Activated T-cell treated with anti-CD3 and anti-CD28 coated beads, Interleukin-2, amount 50 U/mL, for 24 hours (primary cell): ENCODE results near the gene CKAP2L.

Experiments used
- DNase-seq: peaks from one replicate; pipeline ENCODE4 v3.0.0-alpha.2; 2020
- H3K27ac Mint-ChIP-seq: 2 replicates; pipeline ENCODE4 v1.8.0; 2020; ENCODE audit warnings: mild to moderate bottlenecking, mixed read lengths
- H3K27me3 Mint-ChIP-seq: 2 replicates; pipeline ENCODE4 v1.8.0; 2020; ENCODE audit warnings: mixed read lengths
- H3K36me3 Mint-ChIP-seq: 2 replicates; pipeline ENCODE4 v1.8.0; 2020; ENCODE audit warnings: low read depth, mixed read lengths
- H3K4me1 Mint-ChIP-seq: 2 replicates; pipeline ENCODE4 v1.8.0; 2020; ENCODE audit warnings: low read depth, mixed read lengths
- H3K4me3 Mint-ChIP-seq: 2 replicates; pipeline ENCODE4 v1.8.0; 2020; ENCODE audit warnings: mild to moderate bottlenecking, moderate library complexity, mixed read lengths
- H3K9me3 Mint-ChIP-seq: 2 replicates; pipeline ENCODE4 v1.8.0; 2020; ENCODE audit warnings: mixed read lengths

CKAP2L gene

DNA sequence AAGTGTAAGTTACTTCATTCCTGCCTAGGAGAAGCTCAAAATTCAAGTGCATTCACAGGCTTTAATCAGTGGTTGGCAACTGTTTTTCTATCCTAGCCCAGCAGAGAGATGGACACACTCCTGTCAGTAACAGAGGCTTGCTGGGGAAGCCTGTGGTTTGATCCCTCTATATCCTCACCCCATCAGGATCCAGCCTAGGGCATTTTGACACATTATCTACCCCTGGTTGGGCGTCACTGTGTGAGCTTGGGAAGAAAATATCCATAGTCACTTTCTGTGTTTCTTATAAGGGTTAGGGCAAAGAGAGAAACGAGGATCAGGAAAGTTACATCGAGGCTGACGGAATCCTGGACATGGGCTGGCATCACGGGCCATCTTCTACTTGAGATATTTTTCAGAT, 33.6 kb downstream of the CKAP2L start:
- Mint-ChIP-seq H3K4me3 (no peak overlapping the region), H3K27me3 (peaks cover 13% of the 10 kb centered on the region), H3K36me3 (no peaks in the 10 kb centered on the region), H3K27ac (no peak overlapping the region), H3K4me1 (peaks cover 5% of the 10 kb centered on the region), H3K9me3 (no peaks in the 10 kb centered on the region)
- DNase-seq = no peak

DNA sequence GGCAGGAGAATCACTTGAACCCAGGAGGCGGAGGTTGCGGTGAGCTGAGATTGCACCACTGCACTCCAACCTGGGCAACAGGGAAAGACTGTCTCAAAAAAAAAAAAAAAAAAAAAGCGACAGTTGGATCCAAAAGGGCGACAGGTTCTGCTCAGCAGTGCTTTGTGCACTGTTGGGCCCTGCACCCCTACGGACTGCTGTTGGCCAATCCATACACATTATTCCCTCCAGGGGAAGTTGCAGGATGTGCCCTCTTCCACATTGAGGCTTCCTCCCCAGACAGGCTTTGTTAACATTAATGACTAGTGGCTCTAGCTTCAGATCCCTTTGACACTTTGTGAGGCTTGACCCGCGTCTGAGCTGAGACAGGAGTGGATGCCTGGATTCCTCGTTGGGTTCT, 34.2 kb downstream of the CKAP2L start:
- Mint-ChIP-seq H3K36me3 (no peaks in the 10 kb centered on the region), H3K27me3 (peaks cover 13% of the 10 kb centered on the region), H3K4me1 (peaks cover 5% of the 10 kb centered on the region), H3K4me3 (no peak overlapping the region), H3K27ac (no peak overlapping the region), H3K9me3 (no peaks in the 10 kb centered on the region)
- DNase-seq = no peak

DNA sequence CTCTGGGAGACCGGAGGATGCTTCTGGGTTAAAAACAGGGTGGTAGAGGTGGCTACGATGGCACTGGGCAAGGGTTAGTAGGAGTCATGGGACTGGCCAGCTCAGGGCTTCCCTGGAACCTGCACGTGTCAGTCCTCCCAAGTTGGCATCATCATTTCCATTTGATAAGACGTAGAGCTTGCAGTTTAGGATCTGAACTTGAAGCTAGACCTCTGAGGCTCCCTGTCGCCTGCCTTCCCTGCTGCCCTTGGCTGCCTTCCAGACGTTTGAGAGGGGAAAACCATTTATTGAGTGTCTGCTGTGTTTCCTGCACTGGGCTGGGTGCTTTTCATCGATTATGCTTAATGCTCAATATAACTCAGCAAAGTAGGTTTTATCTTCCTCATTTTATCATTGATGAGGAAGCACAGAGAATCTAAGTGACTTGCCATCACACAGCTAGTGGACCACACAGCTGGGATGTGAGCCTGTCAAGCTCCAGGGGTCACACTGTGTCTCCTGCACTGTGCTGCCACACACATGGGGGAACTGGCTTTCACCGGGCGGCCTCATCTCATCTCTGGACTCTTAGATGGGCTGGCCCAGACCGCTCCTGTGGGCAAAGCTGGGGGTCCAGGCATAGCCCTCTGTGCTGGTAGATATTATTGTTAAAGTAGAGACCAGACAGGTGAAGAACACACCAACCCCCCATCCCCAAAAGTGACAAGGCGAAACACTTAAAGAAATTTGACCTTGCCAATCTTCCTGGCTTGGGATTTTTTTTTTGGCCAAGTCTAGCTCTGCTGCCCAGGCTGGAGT, 35.8 kb downstream of the CKAP2L start:
- Mint-ChIP-seq H3K9me3 (no peaks in the 10 kb centered on the region), H3K36me3 (no peaks in the 10 kb centered on the region), H3K4me1 (peaks cover 5% of the 10 kb centered on the region), H3K27me3 (peaks cover 13% of the 10 kb centered on the region), H3K4me3 (no peak overlapping the region), H3K27ac (no peak overlapping the region)
- DNase-seq = no peak

DNA sequence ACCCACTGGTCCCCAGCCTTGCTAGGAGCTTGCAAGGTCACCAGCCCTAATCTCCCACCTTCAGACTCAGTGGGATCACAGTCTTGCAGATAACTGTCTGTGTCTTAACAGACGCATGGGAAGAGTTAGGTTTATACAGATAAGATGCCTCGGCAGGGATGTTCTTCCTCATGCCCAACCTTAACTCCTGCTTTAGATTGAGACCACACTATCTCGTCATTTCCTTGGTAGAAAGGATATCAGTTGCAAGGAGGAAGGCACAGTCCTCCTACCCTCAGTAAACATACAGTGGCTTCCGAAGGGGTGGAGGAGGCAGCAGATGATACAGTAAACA, 36.4 kb downstream of the CKAP2L start:
- DNase-seq = no peak
- no peaks in the 10 kb centered on the region for H3K36me3 Mint-ChIP-seq
- peaks cover 13% of the 10 kb centered on the region for H3K27me3 Mint-ChIP-seq
- no peak overlapping the region for H3K27ac Mint-ChIP-seq
- no peaks in the 10 kb centered on the region for H3K9me3 Mint-ChIP-seq
- peaks cover 5% of the 10 kb centered on the region for H3K4me1 Mint-ChIP-seq
- H3K4me3 Mint-ChIP-seq = no peak overlapping the region

GRCh38 chr2:112727276-112728028, 37.0 kb downstream of the CKAP2L start:
- peaks cover 5% of the 10 kb centered on the region for H3K4me1 Mint-ChIP-seq
- no peak for DNase-seq
- no peaks in the 10 kb centered on the region for H3K9me3 Mint-ChIP-seq
- H3K27ac Mint-ChIP-seq = no peak overlapping the region
- H3K36me3 Mint-ChIP-seq = no peaks in the 10 kb centered on the region
- peaks cover 13% of the 10 kb centered on the region for H3K27me3 Mint-ChIP-seq
- H3K4me3 Mint-ChIP-seq = no peak overlapping the region

GRCh38 chr2:112726487-112727190, 37.8 kb downstream of the CKAP2L start:
- no peaks in the 10 kb centered on the region for H3K36me3 Mint-ChIP-seq
- H3K9me3 Mint-ChIP-seq = no peaks in the 10 kb centered on the region
- H3K4me1 Mint-ChIP-seq = peaks cover 5% of the 10 kb centered on the region
- H3K27me3 Mint-ChIP-seq = peaks cover 13% of the 10 kb centered on the region
- H3K27ac Mint-ChIP-seq = no peak overlapping the region
- peak; percentile 92 for DNase-seq
- no peak overlapping the region for H3K4me3 Mint-ChIP-seq

DNA sequence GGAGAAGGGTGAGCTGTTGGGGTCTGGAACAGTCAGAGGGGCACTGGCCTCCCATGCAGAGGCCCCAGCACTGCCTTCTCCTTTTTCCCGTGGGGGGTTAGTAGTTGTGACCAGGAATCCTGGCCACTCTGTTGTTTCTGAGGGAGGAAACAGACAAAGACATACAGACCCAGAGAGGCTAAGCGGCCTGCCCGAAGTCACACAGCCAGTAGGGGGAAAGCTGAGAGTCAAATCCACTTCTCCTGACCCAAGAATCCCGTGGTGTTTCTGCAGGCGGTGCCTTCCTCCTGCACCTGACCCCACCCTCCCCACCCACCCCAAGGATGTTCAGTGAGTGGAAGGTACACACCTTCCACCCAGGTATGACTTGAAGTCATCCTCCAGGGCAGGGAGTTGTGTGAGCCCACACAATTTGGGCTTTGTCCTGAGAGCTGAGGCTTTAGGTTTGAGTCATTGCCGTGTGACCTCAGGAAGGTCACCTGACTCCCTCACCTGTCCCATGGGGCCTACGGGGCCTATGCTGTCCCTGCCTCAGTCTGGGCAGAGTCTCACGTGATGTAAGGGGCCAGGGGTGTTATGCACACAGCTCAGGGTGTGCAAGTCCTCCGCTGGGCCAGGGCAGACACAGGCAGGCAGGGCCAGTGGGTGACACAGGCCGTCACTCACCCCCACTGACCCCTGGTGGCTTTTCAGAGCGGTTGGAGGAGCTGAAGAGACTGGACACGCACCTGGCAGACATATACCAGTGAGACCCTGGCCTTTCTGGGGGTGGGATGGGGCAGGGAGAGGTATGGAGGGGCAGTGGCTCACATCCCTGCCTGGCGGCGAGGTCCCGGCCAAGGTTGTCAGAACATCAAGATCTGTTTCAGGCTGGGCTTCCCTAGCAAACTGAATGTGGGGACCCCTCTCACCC, 38.6 kb downstream of the CKAP2L start:
- Mint-ChIP-seq H3K9me3 (no peaks in the 10 kb centered on the region), H3K36me3 (no peaks in the 10 kb centered on the region), H3K4me3 (no peak overlapping the region), H3K27ac (no peak overlapping the region), H3K27me3 (peaks cover 13% of the 10 kb centered on the region), H3K4me1 (peaks cover 5% of the 10 kb centered on the region)
- no peak for DNase-seq

GRCh38 chr2:112724591-112725525, 39.6 kb downstream of the CKAP2L start:
- H3K4me1 Mint-ChIP-seq = peaks cover 5% of the 10 kb centered on the region
- H3K9me3 Mint-ChIP-seq = no peaks in the 10 kb centered on the region
- H3K4me3 Mint-ChIP-seq = no peak overlapping the region
- H3K27me3 Mint-ChIP-seq = peaks cover 13% of the 10 kb centered on the region
- no peak overlapping the region for H3K27ac Mint-ChIP-seq
- no peak for DNase-seq
- no peaks in the 10 kb centered on the region for H3K36me3 Mint-ChIP-seq

DNA sequence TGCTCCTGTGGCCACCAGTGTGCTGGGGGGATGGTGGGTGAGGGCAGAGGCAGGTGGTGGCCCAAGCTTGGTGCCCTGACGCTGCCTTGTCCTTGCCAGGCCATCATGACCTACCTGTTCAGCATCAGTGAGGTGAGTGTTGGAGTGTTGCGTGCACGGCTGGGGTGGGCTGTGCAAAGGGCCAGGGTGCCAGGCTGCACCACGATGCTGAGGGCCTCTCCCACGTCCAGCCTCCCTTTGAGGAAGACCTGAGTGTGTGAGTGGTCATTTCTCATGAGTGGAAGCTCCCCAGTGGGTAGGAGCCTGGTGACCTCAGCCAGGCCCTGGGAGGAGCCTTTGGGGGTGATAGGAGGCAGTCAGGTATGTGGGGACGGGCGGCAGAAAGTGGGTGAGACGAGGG, 40.4 kb downstream of the CKAP2L start:
- no peak overlapping the region for H3K27ac Mint-ChIP-seq
- H3K36me3 Mint-ChIP-seq = no peaks in the 10 kb centered on the region
- peaks cover 13% of the 10 kb centered on the region for H3K27me3 Mint-ChIP-seq
- peaks cover 5% of the 10 kb centered on the region for H3K4me1 Mint-ChIP-seq
- H3K9me3 Mint-ChIP-seq = no peaks in the 10 kb centered on the region
- no peak overlapping the region for H3K4me3 Mint-ChIP-seq
- DNase-seq = no peak

DNA sequence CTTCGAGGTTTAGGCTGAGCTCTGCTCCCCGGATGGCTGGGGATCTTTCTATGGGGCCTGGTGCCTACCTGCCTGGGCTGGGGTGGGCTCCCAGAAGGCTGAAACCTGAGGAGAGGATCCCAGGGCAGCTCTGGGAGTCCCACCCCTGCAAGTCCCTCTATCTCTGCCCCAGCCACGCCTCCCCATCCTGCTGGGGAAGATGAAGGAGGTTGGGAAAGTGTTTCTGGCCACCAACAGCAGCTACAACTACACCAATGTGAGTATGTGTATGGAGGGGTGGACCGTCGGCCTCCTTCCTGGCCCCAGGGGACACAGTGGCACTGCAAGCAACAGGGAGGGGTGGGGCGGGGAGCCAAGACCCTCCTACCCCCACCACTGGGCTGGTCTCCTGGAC, 40.9 kb downstream of the CKAP2L start:
- H3K27ac Mint-ChIP-seq = no peak overlapping the region
- H3K36me3 Mint-ChIP-seq = no peaks in the 10 kb centered on the region
- H3K4me3 Mint-ChIP-seq = no peak overlapping the region
- peaks cover 5% of the 10 kb centered on the region for H3K4me1 Mint-ChIP-seq
- DNase-seq = no peak
- H3K9me3 Mint-ChIP-seq = no peaks in the 10 kb centered on the region
- peaks cover 10% of the 10 kb centered on the region for H3K27me3 Mint-ChIP-seq

DNA sequence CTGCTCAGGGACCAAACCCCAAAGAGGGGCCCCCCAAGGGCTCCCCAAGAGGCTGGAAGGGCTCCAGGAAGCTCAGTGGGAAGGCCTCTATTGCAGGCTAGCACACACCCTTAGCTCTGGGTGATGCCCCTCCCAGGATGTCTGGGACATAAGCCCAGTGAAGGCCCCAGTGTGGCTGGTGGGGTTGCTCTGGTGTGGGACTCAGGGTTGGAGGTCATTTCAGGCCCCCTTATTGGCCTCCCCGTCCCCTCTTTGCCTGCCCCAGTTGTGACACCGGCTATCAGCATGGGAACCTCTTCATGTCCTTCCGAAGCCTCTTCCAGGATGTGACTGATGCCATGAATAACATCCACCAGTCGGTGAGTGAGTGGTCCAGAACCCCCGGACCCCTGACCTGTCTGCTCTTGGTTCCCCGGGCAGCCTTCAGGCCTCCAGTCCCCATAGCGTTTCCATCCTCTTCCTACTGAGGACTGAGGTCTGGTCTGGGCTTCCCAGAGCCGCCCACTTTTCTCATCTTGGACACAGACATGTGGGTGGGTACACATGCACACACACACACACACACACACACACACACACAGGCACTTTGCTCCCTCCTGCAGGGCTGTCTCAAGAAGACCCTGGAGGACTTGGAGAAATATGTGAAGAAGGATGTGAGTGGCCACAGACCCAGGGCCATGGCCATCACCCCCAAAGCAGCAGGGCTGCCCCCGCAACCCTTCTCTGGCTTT, 41.4 kb downstream of the CKAP2L start:
- no peak overlapping the region for H3K27ac Mint-ChIP-seq
- peaks cover 4% of the 10 kb centered on the region for H3K27me3 Mint-ChIP-seq
- H3K4me3 Mint-ChIP-seq = no peak overlapping the region
- no peaks in the 10 kb centered on the region for H3K36me3 Mint-ChIP-seq
- peaks cover 5% of the 10 kb centered on the region for H3K4me1 Mint-ChIP-seq
- no peak for DNase-seq
- H3K9me3 Mint-ChIP-seq = no peaks in the 10 kb centered on the region

- H3K27me3 Mint-ChIP-seq = no peaks in the 10 kb centered on the region
- H3K9me3 Mint-ChIP-seq = no peaks in the 10 kb centered on the region
- H3K27ac Mint-ChIP-seq = no peak overlapping the region
- DNase-seq = no peak
- H3K4me1 Mint-ChIP-seq = peaks cover 5% of the 10 kb centered on the region
- no peaks in the 10 kb centered on the region for H3K36me3 Mint-ChIP-seq
- H3K4me3 Mint-ChIP-seq = no peak overlapping the region
Measured at GRCh38 chr2:112721819-112722522, 42.4 kb downstream of the CKAP2L start.
